GM19023 (cell line): Measurements from ENCODE around the gene COL1A1.

Experiments
- ATAC-seq: cut with Tn5 transposase; IDR thresholded peaks from one replicate; pipeline ENCODE4 v1.9.1; 2021; ENCODE audit warnings: mild to moderate bottlenecking, moderate library complexity; ENCODE audit not compliant: unreplicated experiment

Gene COL1A1

GRCh38 chr17:50200457-50201275 lies 765 bp downstream of the COL1A1 start:
- peak; percentile 74 for ATAC-seq

GRCh38 chr17:50199803-50200456 lies 1.5 kb downstream of the COL1A1 start:
- peak; percentile 33 for ATAC-seq

DNA sequence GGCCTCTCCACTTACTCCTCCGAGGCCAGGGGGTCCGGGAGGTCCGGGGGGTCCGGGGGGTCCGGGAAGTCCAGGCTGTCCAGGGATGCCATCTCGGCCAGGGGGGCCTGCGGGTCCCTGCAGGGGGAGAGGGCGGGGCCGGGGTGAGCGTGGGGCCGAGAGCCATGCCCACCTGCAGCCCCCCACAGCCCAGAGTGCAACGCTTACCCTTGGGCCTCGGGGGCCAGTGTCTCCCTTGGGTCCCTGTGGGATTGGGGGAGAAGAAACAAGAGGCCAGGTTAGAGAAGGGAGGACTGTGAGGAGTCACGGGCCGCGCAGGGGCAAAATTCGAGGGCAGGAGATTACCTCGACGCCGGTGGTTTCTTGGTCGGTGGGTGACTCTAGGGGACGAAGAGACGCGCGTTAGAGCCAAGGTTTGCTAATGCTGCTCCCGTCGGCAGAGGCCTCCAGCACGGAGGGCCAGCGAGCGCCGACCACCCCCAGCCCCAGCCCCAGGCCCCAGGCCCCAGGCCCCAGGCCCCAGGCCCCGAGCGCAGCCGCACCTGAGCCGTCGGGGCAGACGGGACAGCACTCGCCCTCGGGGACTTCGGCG lies 2.1 kb downstream of the COL1A1 start:
- no peak for ATAC-seq

GRCh38 chr17:50198026-50198669 lies 3.3 kb downstream of the COL1A1 start:
- ATAC-seq, result no peak

DNA sequence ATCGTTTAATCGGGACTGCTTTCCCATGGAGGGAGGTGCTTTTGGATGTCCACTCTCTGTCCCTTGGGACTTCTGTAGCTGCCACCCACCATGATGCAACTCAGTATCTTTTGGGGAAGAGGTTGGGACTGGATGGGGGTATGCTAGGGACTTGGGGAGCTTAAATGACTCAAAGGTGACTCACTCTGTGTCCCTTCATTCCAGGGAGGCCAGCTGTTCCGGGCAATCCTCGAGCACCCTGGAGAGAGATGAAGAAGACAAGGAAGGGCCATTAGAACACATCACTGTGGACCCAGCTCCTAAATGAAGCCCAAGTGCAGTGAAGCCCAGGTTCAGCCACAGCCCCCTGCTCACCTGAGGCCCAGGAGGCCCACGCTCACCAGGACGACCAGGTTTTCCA lies 4.6 kb downstream of the COL1A1 start:
- no peak for ATAC-seq

DNA sequence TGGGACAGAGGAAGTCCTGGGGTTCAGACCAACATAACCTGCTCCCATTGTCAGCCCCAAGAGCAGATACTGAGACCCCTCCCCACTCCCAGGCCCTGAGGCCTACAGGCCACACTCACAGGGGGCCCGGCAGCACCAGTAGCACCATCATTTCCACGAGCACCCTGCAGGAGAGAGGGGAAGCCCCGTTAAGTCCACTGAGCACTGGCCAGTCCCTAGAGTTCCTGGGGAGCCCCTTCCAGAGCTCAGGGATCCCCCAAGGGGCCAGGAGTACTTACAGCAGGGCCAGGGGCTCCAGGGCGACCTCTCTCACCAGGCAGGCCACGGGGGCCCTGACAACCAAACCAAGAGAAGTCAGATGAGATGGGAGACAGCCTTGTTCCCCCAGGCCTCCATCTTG lies 5.4 kb downstream of the COL1A1 start:
- no peak for ATAC-seq

DNA sequence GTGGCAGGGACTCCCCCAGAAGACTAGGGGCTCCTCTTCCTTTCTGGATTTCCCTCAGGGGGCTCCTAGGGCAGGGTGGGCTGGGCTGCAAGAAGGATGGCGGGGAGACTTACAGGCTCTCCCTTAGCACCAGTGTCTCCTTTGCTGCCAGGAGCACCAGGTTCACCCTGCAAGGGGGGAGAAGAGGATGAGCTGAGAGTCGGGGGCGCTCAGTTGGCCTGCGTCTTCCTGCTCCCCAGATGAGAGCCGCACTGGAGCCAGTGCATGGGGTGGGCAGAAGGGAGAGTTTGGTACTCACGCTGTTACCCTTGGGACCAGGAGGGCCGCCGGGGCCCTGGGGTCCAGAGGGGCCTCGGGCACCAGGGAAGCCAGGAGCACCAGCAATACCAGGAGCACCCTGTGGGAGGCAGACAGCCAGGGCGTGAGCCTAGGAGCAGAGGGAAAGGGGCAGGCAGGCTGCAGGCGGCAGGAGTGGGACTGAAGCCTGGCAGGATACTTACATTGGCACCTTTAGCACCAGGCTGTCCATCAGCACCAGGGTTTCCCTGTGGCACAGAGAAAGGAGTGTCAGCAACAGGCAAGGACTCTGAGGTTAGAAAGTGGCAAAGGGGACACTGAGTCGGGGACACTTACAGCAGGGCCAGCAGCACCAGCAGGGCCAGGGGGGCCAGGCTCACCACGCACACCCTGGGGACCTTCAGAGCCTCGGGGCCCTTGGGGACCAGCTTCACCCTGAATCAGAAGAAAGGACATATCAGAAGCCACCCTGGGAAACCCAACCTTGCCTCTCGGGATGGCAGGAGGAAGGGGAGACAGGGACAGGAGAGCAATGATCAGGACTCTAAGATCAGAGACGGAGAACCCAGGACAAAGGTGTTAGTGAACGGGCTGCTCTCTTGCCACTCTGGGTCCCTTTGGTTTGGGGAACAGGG lies 6.2 kb downstream of the COL1A1 start:
- ATAC-seq, result no peak

- no peak for ATAC-seq
Observed at GRCh38 chr17:50194140-50194933, 7.1 kb downstream of the COL1A1 start.

GRCh38 chr17:50192618-50193291 lies 8.7 kb downstream of the COL1A1 start:
- no peak for ATAC-seq

DNA sequence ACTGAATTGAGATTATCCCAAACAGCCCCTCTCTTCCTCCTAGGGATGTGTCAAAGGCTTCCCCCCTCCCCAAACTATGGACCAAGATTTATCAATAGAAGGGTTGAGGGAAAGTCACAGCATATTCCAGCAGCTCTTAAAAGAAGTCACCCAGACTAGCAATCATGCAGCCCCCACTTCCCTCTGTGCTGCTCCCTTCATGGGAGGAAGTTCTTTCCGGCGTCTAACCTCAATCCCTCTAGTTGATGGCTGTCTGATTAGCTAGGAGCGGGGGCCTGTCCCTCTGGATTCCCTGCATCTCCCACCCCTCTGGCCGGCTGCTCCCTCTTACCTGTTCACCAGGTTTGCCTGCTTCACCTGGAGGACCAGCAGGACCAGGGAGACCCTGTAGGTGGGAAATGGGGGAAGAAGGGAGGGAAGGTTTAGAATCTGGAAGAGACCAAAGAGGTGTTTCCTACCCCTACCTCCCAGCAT lies 9.2 kb downstream of the COL1A1 start:
- no peak for ATAC-seq

GRCh38 chr17:50191359-50192143 lies 9.9 kb downstream of the COL1A1 start:
- no peak for ATAC-seq

DNA sequence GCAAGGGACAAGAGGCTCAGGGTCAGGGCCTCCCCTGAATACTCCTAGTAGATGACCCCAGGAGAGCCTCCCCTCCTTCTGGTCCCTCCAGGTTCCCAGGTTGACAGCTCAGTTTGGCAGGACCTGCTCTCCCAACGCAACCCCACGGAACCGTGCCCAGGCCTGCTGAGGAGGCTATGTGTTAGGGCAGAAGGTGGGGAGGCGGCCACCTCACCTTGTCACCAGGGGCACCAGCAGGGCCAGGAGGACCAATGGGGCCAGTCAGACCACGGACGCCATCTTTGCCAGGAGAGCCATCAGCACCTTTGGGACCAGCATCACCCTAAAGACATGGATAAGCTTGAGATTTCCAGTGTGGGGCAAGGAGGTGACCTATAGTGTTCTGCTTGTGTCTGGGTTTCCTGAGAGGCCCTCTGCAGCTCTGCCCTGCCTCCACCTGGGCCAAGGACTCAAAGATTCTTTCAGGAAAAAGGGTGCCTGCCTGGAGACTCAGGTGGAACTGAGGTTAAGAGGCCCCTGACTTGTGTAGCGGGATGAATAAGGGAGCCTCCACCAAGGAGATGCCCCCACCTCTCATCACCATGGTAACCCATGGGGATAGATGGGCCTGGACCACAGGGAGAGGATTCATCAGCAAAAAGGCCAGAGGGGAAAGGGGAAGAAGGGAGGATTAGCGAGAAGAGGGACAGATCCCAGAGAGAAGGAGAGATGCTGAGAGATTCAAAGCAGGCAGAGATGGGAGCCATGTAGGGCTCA lies 10.7 kb downstream of the COL1A1 start:
- ATAC-seq, result no peak

DNA sequence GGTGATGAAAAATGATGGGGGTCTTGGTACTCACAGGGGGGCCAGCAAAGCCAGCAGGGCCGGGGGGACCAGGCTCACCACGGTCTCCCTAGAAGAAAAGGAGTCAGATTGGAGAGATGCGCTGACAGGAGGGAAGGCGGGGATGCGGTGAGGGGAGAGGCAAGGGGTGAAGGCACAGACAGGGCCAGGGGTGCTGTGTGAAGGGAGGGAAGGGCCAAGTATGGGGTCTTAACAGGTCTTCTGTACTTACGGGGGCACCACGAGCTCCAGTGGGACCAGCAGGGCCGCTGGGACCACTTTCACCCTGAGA lies 11.2 kb downstream of the COL1A1 start:
- ATAC-seq, result no peak

DNA sequence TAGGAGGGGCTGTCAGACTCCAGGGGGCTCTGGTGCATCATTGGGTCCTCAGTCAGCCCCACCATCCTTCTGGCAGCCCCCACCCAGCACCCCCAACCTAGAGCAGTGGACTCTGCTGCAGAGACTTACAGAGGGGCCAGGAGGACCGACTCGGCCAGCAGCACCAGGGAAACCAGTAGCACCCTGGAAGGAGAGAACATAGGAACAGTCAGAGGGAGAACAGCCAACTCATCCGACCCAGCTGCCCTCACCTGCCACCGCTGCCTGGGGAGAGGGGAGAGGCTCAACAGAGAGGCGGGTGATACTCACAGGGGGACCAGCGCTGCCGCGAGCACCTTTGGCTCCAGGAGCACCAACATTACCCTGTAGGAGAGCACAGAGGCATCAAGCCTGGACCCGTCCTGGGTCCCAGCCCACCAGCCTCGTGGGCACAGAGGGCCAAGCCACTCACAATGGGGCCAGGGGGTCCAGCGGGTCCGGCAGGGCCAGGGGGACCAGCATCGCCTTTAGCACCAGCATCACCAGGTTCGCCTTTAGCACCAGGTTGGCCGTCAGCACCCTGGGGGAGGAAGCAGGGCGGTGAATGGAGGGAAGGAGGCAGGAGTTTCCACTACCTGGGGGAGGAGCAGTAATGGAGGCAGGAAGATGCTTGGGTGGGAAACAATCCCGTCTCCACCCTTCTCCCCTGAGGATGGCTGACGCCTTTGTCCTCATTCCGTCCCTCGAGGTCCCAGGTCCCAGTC lies 11.7 kb downstream of the COL1A1 start:
- ATAC-seq, result no peak

DNA sequence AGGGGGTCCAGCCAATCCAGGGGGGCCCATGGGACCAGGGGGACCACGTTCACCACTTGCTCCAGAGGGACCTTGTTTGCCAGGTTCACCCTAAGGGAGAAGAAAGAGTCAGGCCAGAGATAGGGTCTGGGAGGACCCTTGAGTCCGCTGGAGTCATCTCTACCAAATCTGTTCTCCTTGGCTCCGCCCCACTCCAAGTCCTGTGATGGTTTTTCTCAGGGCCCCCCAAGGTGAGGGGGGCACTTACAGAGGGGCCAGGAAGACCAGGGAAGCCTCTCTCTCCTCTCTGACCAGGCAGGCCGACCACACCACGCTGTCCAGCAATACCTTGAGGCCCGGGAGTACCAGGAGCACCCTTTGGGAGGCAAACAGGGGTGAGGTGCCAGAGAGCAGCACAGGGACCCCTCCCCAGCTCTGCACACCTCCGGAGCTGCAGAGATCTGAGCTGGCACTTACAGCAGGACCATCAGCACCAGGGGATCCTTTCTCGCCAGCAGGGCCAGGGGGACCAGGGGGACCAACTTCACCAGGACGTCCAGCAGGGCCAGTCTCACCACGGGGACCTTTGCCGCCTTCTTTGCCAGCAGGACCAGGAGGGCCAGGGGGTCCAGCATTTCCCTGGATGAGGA lies 12.4 kb downstream of the COL1A1 start:
- ATAC-seq, result no peak

DNA sequence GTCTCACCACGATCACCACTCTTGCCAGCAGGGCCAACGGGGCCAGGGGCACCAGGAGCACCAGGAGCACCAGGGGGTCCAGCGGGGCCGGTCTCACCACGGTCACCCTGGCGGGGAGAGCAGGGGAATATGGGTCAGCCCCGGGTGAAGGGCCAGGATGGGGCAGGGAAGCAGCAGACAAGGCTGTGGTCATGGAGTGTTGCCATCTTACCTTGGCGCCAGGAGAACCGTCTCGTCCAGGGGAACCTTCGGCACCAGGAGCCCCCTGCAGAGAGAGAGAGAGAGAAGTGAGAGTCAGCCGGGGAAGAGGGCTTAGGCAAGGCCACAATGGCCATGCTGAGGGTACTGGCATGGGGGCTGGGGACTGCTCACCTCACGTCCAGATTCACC lies 12.9 kb downstream of the COL1A1 start:
- no peak for ATAC-seq
